Keratinocyte (primary cell): ENCODE results near the gene CA5B. TPM values are rescaled to one million over a fixed set of nuclear protein-coding genes. Genes with fewer than 3 reads are reported as not detected.

ENCODE experiments used
- DNase-seq: peaks from one replicate; pipeline ENCODE4 v3.0.0-alpha.2; 2011; ENCODE audit warnings: low read depth, missing footprints, low spot score
- FAIRE-seq: peaks from 2 replicates; lab custom pipeline; 2011; peaks lifted over from hg19 to GRCh38; lab: Jason Lieb, UNC
- H2AFZ ChIP-seq: 2 replicates; pipeline ENCODE4 v1.6.0; 2012; ENCODE audit warnings: low read length, control low read depth, inconsistent platforms; ENCODE audit not compliant: control insufficient read depth
- H3K27ac ChIP-seq: 2 replicates; pipeline ENCODE4 v1.5.1; 2011; ENCODE audit warnings: low read length; ENCODE audit not compliant: control insufficient read depth, insufficient read depth
- H3K27me3 ChIP-seq: 3 replicates; pipeline ENCODE4 v1.6.0; 2011; ENCODE audit warnings: low read length; ENCODE audit not compliant: control insufficient read depth, insufficient read depth; ENCODE audit errors: extremely low read depth
- H3K36me3 ChIP-seq, 2 experiments: 2 replicates in 1 of 2; 3 replicates in 1 of 2; pipeline ENCODE4 v1.5.1; 2011; ENCODE audit warnings: low read length in 2 of 2, mild to moderate bottlenecking in 1 of 2; ENCODE audit not compliant: control insufficient read depth in 2 of 2, insufficient read depth in 2 of 2; ENCODE audit errors: extremely low read depth in 1 of 2
- H3K4me1 ChIP-seq: 3 replicates; pipeline ENCODE4 v1.5.1; 2011; ENCODE audit warnings: low read length; ENCODE audit not compliant: control insufficient read depth, insufficient read depth; ENCODE audit errors: extremely low read depth
- H3K4me2 ChIP-seq: 3 replicates; pipeline ENCODE4 v1.6.0; 2011; ENCODE audit warnings: low read depth, low read length; ENCODE audit not compliant: control insufficient read depth, insufficient read depth; ENCODE audit errors: extremely low read depth
- H3K4me3 ChIP-seq, 3 experiments: fragments of 200-600 bp in 1 of 3; sonication (generic) in 1 of 3; 2 replicates in 2 of 3; 3 replicates in 1 of 3; pipeline ENCODE4 v1.5.1; 2011 to 2016; ENCODE audit warnings: low read length in 3 of 3, mild to moderate bottlenecking in 3 of 3, control low read depth in 2 of 3, inconsistent platforms in 1 of 3, low read depth in 1 of 3, mixed read lengths in 1 of 3, mixed run types in 1 of 3, moderate library complexity in 1 of 3; ENCODE audit not compliant: control insufficient read depth in 2 of 3, insufficient read depth in 2 of 3; ENCODE audit errors: extremely low read depth in 1 of 3
- H3K79me2 ChIP-seq: 2 replicates; pipeline ENCODE4 v1.6.0; 2012; ENCODE audit warnings: low read length; ENCODE audit not compliant: control insufficient read depth, insufficient read depth
- H3K9ac ChIP-seq: 3 replicates; pipeline ENCODE4 v1.6.0; 2011; ENCODE audit warnings: low read length; ENCODE audit not compliant: control insufficient read depth, insufficient read depth; ENCODE audit errors: extremely low read depth
- H3K9me1 ChIP-seq: 3 replicates; pipeline ENCODE4 v1.6.0; 2011; ENCODE audit warnings: low read length; ENCODE audit not compliant: control insufficient read depth, insufficient read depth; ENCODE audit errors: extremely low read depth
- H3K9me3 ChIP-seq: 2 replicates; pipeline ENCODE4 v1.5.1; 2012; ENCODE audit warnings: low read depth, low read length; ENCODE audit not compliant: control insufficient read depth
- H4K20me1 ChIP-seq: 3 replicates; pipeline ENCODE4 v1.6.0; 2011; ENCODE audit warnings: low read length; ENCODE audit not compliant: control insufficient read depth, insufficient read depth; ENCODE audit errors: extremely low read depth
- CTCF ChIP-seq, 3 experiments: IDR thresholded peaks in 1 of 3; conservative IDR thresholded peaks in 1 of 3; optimal IDR thresholded peaks in 1 of 3; 2 replicates in 2 of 3; 3 replicates in 1 of 3; pipeline versions ENCODE3 to v1.5.1; 2011; ENCODE audit warnings: low read length in 3 of 3, mild to moderate bottlenecking in 3 of 3, moderate library complexity in 2 of 3, control low read depth in 1 of 3, inconsistent platforms in 1 of 3; ENCODE audit not compliant: insufficient read depth in 2 of 3; ENCODE audit errors: extremely low read depth in 1 of 3
- EZH2 ChIP-seq: IDR thresholded peaks from one replicate; pipeline ENCODE4 v1.6.1; 2012; ENCODE audit warnings: inconsistent platforms, mild to moderate bottlenecking, low read length, moderate library complexity
- dilution Hi-C: fragments of 300-500 bp; cut with MboI; formaldehyde crosslinking; loops from one replicate; pipeline ENCODE4 v1.7.0; 2020; ENCODE audit warnings: low sequenced_read_pairs; ENCODE audit not compliant: extremely low pct_ligation_motif_present
- polyA plus RNA-seq, 5 experiments: library from polyadenylated mRNA; depleted of rRNA in 3 of 5; stranded (reverse) in 3 of 5; stranded (forward) in 1 of 5; unstranded in 1 of 5; fragments of >200 nt; gene quantifications; 1 replicate in 1 of 5; 2 replicates in 3 of 5; 3 replicates in 1 of 5; pipeline versions ENCODE4 v1.2.1 to v1.2.3, GENCODE V29; 2011 to 2012; ENCODE audit warnings: missing spikeins in 2 of 5, low read depth in 1 of 5, low replicate concordance in 1 of 5

The CA5B gene
- polyA plus RNA-seq, 1 donor (not counting 4 experiments of a cell fraction or from before 2014, with no cell fraction given), result 5.2 TPM

DNA sequence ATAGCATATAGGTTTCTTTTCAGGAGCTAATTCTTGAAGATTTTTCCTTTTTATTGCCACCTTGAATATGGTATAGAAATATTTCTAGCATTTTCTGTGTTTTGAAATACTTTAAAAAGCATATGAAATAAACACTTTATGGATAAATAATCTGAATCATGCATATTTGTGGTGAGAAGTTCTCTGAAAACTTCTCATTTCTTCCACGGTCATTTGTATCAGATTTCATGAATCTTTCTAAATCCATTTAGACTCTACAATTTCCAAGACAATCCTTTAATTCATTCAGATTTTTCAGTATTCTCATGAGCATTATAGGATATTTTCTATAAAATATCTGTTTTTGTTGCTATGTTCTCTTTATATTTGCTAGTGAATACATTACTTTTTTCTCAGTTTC lies 16.2 kb upstream of the CA5B start:
- no peaks in the 10 kb centered on the region for H3K27me3 ChIP-seq
- FAIRE-seq, result no peak
- no peaks in the 10 kb centered on the region for H3K4me1 ChIP-seq
- H3K36me3 ChIP-seq, result no peaks in the 10 kb centered on the region
- H2AFZ ChIP-seq, result no peak overlapping the region
- TF ChIP-seq CTCF (optimal IDR thresholded peaks at IDR 0.05 in 1 of 3, IDR thresholded peaks at IDR 0.05 in 1 of 3, conservative IDR thresholded peaks at IDR 0.05 in 1 of 3; ENCODE audit: extremely low read depth in 1 of 3, insufficient read depth in 2 of 3, low read length in 3 of 3), result no peak
- TF ChIP-seq EZH2, result no peak
- no peak for DNase-seq
- no peak overlapping the region for H3K4me2 ChIP-seq
- H3K9me1 ChIP-seq, result no peaks in the 10 kb centered on the region
- dilution Hi-C loops, result no loop called here
- H3K4me3 ChIP-seq, result no peak overlapping the region
- H3K9ac ChIP-seq, result no peak overlapping the region
- H3K79me2 ChIP-seq, result no peaks in the 10 kb centered on the region
- no peak overlapping the region for H3K27ac ChIP-seq
- H3K9me3 ChIP-seq, result no peaks in the 10 kb centered on the region
- H4K20me1 ChIP-seq, result no peaks in the 10 kb centered on the region

GRCh38 chrX:15723887-15724517 lies 14.1 kb upstream of the CA5B start:
- Histone ChIP-seq H3K4me1 (no peaks in the 10 kb centered on the region), H3K36me3 (no peaks in the 10 kb centered on the region), H3K4me2 (no peak overlapping the region), H3K27me3 (no peaks in the 10 kb centered on the region), H3K27ac (no peak overlapping the region), H4K20me1 (no peaks in the 10 kb centered on the region), H3K79me2 (no peaks in the 10 kb centered on the region), H3K9me1 (no peaks in the 10 kb centered on the region), H3K4me3 (no peak overlapping the region), H2AFZ (no peak overlapping the region), H3K9ac (no peak overlapping the region), H3K9me3 (no peaks in the 10 kb centered on the region)
- dilution Hi-C loops, result no loop called here
- DNase-seq, result no peak
- no peak for TF ChIP-seq CTCF (optimal IDR thresholded peaks at IDR 0.05 in 1 of 3, IDR thresholded peaks at IDR 0.05 in 1 of 3, conservative IDR thresholded peaks at IDR 0.05 in 1 of 3; ENCODE audit: extremely low read depth in 1 of 3, insufficient read depth in 2 of 3, low read length in 3 of 3)
- no peak for TF ChIP-seq EZH2
- no peak for FAIRE-seq
